Transverse colon (tissue), 4 donors: ENCODE measurements around the gene ZNF709. TPM values are rescaled to one million over a fixed set of nuclear protein-coding genes. Genes with fewer than 3 reads are reported as not detected.

Source experiments
- DNase-seq: peaks from one replicate; pipeline ENCODE4 v3.0.0-alpha.2; 2019
- H3K27ac ChIP-seq, 4 donors: fragments of 200-600 bp; sonication (generic); 2 replicates each; pipeline ENCODE4 v1.5.1; 2016 to 2018; ENCODE audit warnings: inconsistent platforms in 4 of 4
- H3K27me3 ChIP-seq: fragments of 200-600 bp; sonication (generic); 2 replicates; pipeline ENCODE4 v1.5.1; 2017; ENCODE audit warnings: inconsistent platforms
- H3K36me3 ChIP-seq, 4 donors: fragments of 200-600 bp; sonication (generic); 2 replicates each; pipeline ENCODE4 v1.5.1; 2017 to 2019; ENCODE audit warnings: inconsistent platforms in 4 of 4
- H3K4me1 ChIP-seq, 4 donors: fragments of 200-600 bp; sonication (generic); 2 replicates each; pipeline ENCODE4 v1.5.1; 2017 to 2020; ENCODE audit warnings: inconsistent platforms in 4 of 4
- H3K4me3 ChIP-seq, 4 donors: fragments of 200-600 bp; sonication (generic); 1 replicate in 1 of 4; 2 replicates in 3 of 4; pipeline versions ENCODE4 v1.5.1 to v1.6.1; 2017 to 2019; ENCODE audit warnings: inconsistent platforms in 4 of 4
- H3K9me3 ChIP-seq, 2 donors: fragments of 200-600 bp; sonication (generic); 2 replicates each; pipeline ENCODE4 v1.5.1; 2017 to 2019; ENCODE audit warnings: inconsistent platforms in 2 of 2
- CTCF ChIP-seq, 5 experiments: fragments of 200-600 bp in 3 of 5; fragments of 450-650 bp in 2 of 5; sonication (generic) in 3 of 5; IDR thresholded peaks; 1 replicate in 2 of 5; 2 replicates in 3 of 5; pipeline ENCODE4 v1.5.1; 2016 to 2017; ENCODE audit warnings: antibody characterized with exemption in 5 of 5, inconsistent platforms in 3 of 5, mild to moderate bottlenecking in 2 of 5, moderate library complexity in 1 of 5
- EP300 ChIP-seq: sonication (generic); formaldehyde crosslinking; IDR thresholded peaks from one replicate; pipeline ENCODE4 v1.6.1; 2017; ENCODE audit warnings: antibody characterized with exemption, low read depth
- POLR2A ChIP-seq: fragments of 450-650 bp; IDR thresholded peaks from one replicate; pipeline ENCODE4 v1.6.1; 2016; ENCODE audit warnings: antibody characterized with exemption, mild to moderate bottlenecking, moderate library complexity
- POLR2AphosphoS5 ChIP-seq, 3 donors: sonication (generic); formaldehyde crosslinking; IDR thresholded peaks; one replicate each; pipeline ENCODE4 v1.6.1; 2016; ENCODE audit warnings: antibody characterized with exemption in 3 of 3
- WGBS, 2 donors: methylation state at CpG; one replicate each; pipeline ENCODE4 v1.1.5; 2018; ENCODE audit warnings: low coverage in 1 of 2; 5-methylcytosine and 5-hydroxymethylcytosine counted together
- in situ Hi-C, 4 donors: fragments of 200-750 bp; cut with MboI; loops; one replicate each; pipeline versions ENCODE4 v1.15.0 to v1.15.1; 2017; ENCODE audit warnings: low sequenced_read_pairs in 3 of 4, low pct_ligation_motif_present in 1 of 4, low pct_unique_long_range_greater_than_20kb in 1 of 4
- intact Hi-C: fragments of 100-400 bp; cut with DNase I; formaldehyde crosslinking; loops from one replicate; pipeline ENCODE4 v1.15.1; 2023; ENCODE audit warnings: low total_unique reads
- total RNA-seq, 4 donors: library from RNA; depleted of rRNA; stranded (reverse); fragments of >200 nt; gene quantifications; one replicate each; pipeline ENCODE4 v1.1.0, GENCODE V29; 2016

The ZNF709 gene
- 1 to 10 TPM; 1.1 to 4.1 (median 2.2) TPM for total RNA-seq

- H3K27me3 ChIP-seq: no peaks in the 10 kb centered on the region
Observed at GRCh38 chr19:12484371-12485051, at the start of gene ZNF709. ZNF709 (minus strand) TSS chr19:12484816; CDS start chr19:12484657, 159 bp downstream.

GRCh38 chr19:12527034-12527836, 42.6 kb upstream of the ZNF709 start:
- TF ChIP-seq POLR2A: no peak
- no peak for TF ChIP-seq EP300
- TF ChIP-seq POLR2AphosphoS5 (IDR thresholded peaks at IDR 0.05): no peak
- no peak for TF ChIP-seq CTCF (IDR thresholded peaks at IDR 0.05)
- H3K4me3 ChIP-seq: peak overlapping the region in 1 of 4 donors; percentile 16
- peaks cover 94 to 98% of the 10 kb centered on the region in 2 donors for H3K9me3 ChIP-seq
- intact Hi-C loops (no loop called here), in situ Hi-C loops (no loop called here)
- DNase-seq: no peak
- no peaks in the 10 kb centered on the region for H3K4me1 ChIP-seq
- no peaks in the 10 kb centered on the region for H3K27me3 ChIP-seq
- 90 to 95% methylated on average over 6 to 8 of the region's 8 CpGs for WGBS, 2 donors
- H3K27ac ChIP-seq: no peak overlapping the region
- H3K36me3 ChIP-seq: peaks cover 17 to 88% (median 48%) of the 10 kb centered on the region in 4 donors

More at GRCh38 chr19:12484371-12485051, at the start of gene ZNF709:
- H3K9me3 ChIP-seq: no peaks in the 10 kb centered on the region
- H3K4me1 ChIP-seq: peaks cover 0 to 23% (median 8%) of the 10 kb centered on the region in 4 donors
- intact Hi-C loops: no loop called here
- no peaks in the 10 kb centered on the region for H3K36me3 ChIP-seq
- H3K4me3 ChIP-seq: peak within 1 kb of the TSS; percentile 61 to 95 (median 84)
- 1% methylated on average over 51 of the region's 53 CpGs; no CpG with 5 or more reads in 1 of the 2 donors for WGBS, 2 donors
- in situ Hi-C loops: no loop called here
- TF ChIP-seq CTCF (IDR thresholded peaks at IDR 0.05): no peak
- TF ChIP-seq POLR2AphosphoS5 (IDR thresholded peaks at IDR 0.05): peak in 2 of 3 donors; percentile 52 to 68
- peak; percentile 45 for TF ChIP-seq POLR2A
- TF ChIP-seq EP300: no peak
- peak within 1 kb of the TSS; percentile 76 to 80 (median 77) for H3K27ac ChIP-seq
- DNase-seq: peak; percentile 93

- no peak for DNase-seq
- TF ChIP-seq POLR2A: no peak
- TF ChIP-seq EP300: no peak
- no peak for TF ChIP-seq POLR2AphosphoS5 (IDR thresholded peaks at IDR 0.05)
- no peak for TF ChIP-seq CTCF (IDR thresholded peaks at IDR 0.05)
- Histone ChIP-seq H3K27ac (no peak overlapping the region), H3K27me3 (no peaks in the 10 kb centered on the region), H3K9me3 (peaks cover 91 to 100% of the 10 kb centered on the region in 2 donors), H3K4me1 (no peaks in the 10 kb centered on the region), H3K36me3 (peaks cover 17 to 83% (median 47%) of the 10 kb centered on the region in 4 donors), H3K4me3 (peak overlapping the region in 1 of 4 donors; percentile 16)
- WGBS, 2 donors: 88 to 89% methylated on average over 3 to 4 of the region's 4 CpGs
- in situ Hi-C loops: no loop called here
- intact Hi-C loops: no loop called here
Observed at GRCh38 chr19:12526542-12526941, 41.9 kb upstream of the ZNF709 start.

GRCh38 chr19:12521996-12522395, 37.4 kb upstream of the ZNF709 start:
- Histone ChIP-seq H3K27ac (no peak overlapping the region), H3K9me3 (peaks cover 81 to 96% of the 10 kb centered on the region in 2 donors), H3K27me3 (no peaks in the 10 kb centered on the region), H3K4me3 (no peak overlapping the region), H3K36me3 (peaks cover 5 to 45% (median 20%) of the 10 kb centered on the region in 4 donors), H3K4me1 (no peaks in the 10 kb centered on the region)
- no peak for DNase-seq
- 69 to 71% methylated on average over 4 to 6 of the region's 6 CpGs for WGBS, 2 donors
- in situ Hi-C loops (no loop called here), intact Hi-C loops (no loop called here)
- no peak for TF ChIP-seq POLR2A
- no peak for TF ChIP-seq EP300
- no peak for TF ChIP-seq POLR2AphosphoS5 (IDR thresholded peaks at IDR 0.05)
- TF ChIP-seq CTCF (IDR thresholded peaks at IDR 0.05): no peak
